GM12878 (cell line): ENCODE results near the gene FAP. TPM values are rescaled to one million over a fixed set of nuclear protein-coding genes. Genes with fewer than 3 reads are reported as not detected.

Experiments
- ATAC-seq: fragments of 200-7000 bp; cut with Tn5 transposase; 3 replicates; pipeline ENCODE4 v1.9.1; 2020; ENCODE audit warnings: mild to moderate bottlenecking, moderate library complexity
- BruUV-seq: library from RNA; stranded (reverse); fragments of 400-500 nt; replicated peaks from 2 replicates; lab custom pipeline; 2021; lab: Mats Ljungman, UMichigan
- CTCF ChIA-PET: fragments of 300-600 bp; sonication (Branson Sonifier 250); formaldehyde crosslinking; extraction: SDS; loops from one replicate; lab custom pipeline; 2021; ENCODE audit warnings: inconsistent platforms; lab: Yijun Ruan, JAX
- POLR2A ChIA-PET: fragments of 350-600 bp; formaldehyde crosslinking; extraction: SDS; loops from one replicate; lab custom pipeline; 2021; ENCODE audit warnings: inconsistent platforms; lab: Charles Lee
- RAD21 ChIA-PET: fragments of 300-600 bp; sonication (Branson Sonifier 250); formaldehyde crosslinking; loops from one replicate; lab custom pipeline; 2023; ENCODE audit warnings: antibody characterized with exemption; ENCODE audit not compliant: unreplicated experiment; lab: Charles Lee
- SMC1A ChIA-PET: fragments of 300-600 bp; sonication (Branson Sonifier 250); formaldehyde crosslinking; loops from one replicate; lab custom pipeline; 2023; ENCODE audit not compliant: unreplicated experiment, uncharacterized antibody; lab: Charles Lee
- DNase-seq: peaks from one replicate; pipeline ENCODE4 v3.0.0-alpha.2; 2011; ENCODE audit warnings: low read depth, low spot score
- FAIRE-seq: peaks from 3 replicates; lab custom pipeline; 2011; peaks lifted over from hg19 to GRCh38; lab: Jason Lieb, UNC
- H2AFZ ChIP-seq: 2 replicates; pipeline ENCODE4 v1.6.0; 2011; ENCODE audit warnings: low read depth, low read length, control low read depth; ENCODE audit not compliant: control insufficient read depth
- H3K27ac ChIP-seq: 2 replicates; pipeline ENCODE4 v1.5.1; 2011; ENCODE audit warnings: control low read depth; ENCODE audit not compliant: control insufficient read depth, insufficient read depth
- H3K27me3 ChIP-seq, 2 experiments: replicated peaks in 1 of 2; 2 replicates each; pipeline versions ENCODE4 v1.6.0 to v1.6.1; 2011; ENCODE audit warnings: low read length in 1 of 2; ENCODE audit not compliant: control insufficient read depth in 2 of 2, insufficient read depth in 2 of 2
- H3K36me3 ChIP-seq, 2 experiments: 2 replicates each; pipeline ENCODE4 v1.5.1; 2011; ENCODE audit warnings: low read length in 1 of 2; ENCODE audit not compliant: control insufficient read depth in 2 of 2, insufficient read depth in 2 of 2
- H3K4me1 ChIP-seq: 2 replicates; pipeline ENCODE4 v1.6.1; 2011; ENCODE audit warnings: mild to moderate bottlenecking, low read length, moderate library complexity, mixed read lengths; ENCODE audit not compliant: control insufficient read depth, insufficient read depth
- H3K4me2 ChIP-seq: 2 replicates; pipeline ENCODE4 v1.6.0; 2011; ENCODE audit warnings: control low read depth; ENCODE audit not compliant: control insufficient read depth, insufficient read depth
- H3K4me3 ChIP-seq: fragments of 200-600 bp; sonication (generic); 2 replicates; pipeline ENCODE4 v1.5.1; 2016
- H3K79me2 ChIP-seq: 2 replicates; pipeline ENCODE4 v1.6.0; 2011; ENCODE audit warnings: low read length; ENCODE audit not compliant: control insufficient read depth, insufficient read depth
- H3K9ac ChIP-seq: 2 replicates; pipeline ENCODE4 v1.8.0; 2011; ENCODE audit warnings: low read length, control low read depth, mixed read lengths; ENCODE audit not compliant: control insufficient read depth, insufficient read depth
- H3K9me3 ChIP-seq: replicated peaks from 3 replicates; pipeline ENCODE4 v1.5.1; 2011; ENCODE audit warnings: mild to moderate bottlenecking, low read length; ENCODE audit not compliant: control insufficient read depth, insufficient read depth
- H4K20me1 ChIP-seq: 2 replicates; pipeline ENCODE4 v1.6.0; 2011; ENCODE audit not compliant: control insufficient read depth, insufficient read depth
- CEBPZ ChIP-seq: fragments of 150-350 bp; IDR thresholded peaks from 2 replicates; pipeline ENCODE4 v1.6.1; 2016; ENCODE audit warnings: low read depth, low read length
- CREB1 ChIP-seq: IDR thresholded peaks from 2 replicates; pipeline ENCODE4 v1.6.1; 2012; ENCODE audit warnings: low read depth, mild to moderate bottlenecking, inconsistent platforms
- ESRRA ChIP-seq: IDR thresholded peaks from 2 replicates; pipeline ENCODE4 v1.6.1; 2012; ENCODE audit warnings: mild to moderate bottlenecking, low read length, improper control_type of control experiment
- IKZF2 ChIP-seq, 2 experiments: fragments of 450-650 bp; IDR thresholded peaks; 2 replicates each; pipeline ENCODE4 v1.6.1; 2017; ENCODE audit warnings: mild to moderate bottlenecking in 2 of 2, moderate library complexity in 2 of 2
- IRF5 ChIP-seq: fragments of 450-650 bp; IDR thresholded peaks from 2 replicates; pipeline ENCODE4 v1.6.1; 2017; ENCODE audit warnings: borderline replicate concordance
- JUND ChIP-seq: IDR thresholded peaks from 2 replicates; pipeline ENCODE4 v1.6.1; 2012; ENCODE audit warnings: low read depth, mild to moderate bottlenecking, low read length, improper control_type of control experiment, moderate library complexity
- LARP7 ChIP-seq: fragments of 450-650 bp; IDR thresholded peaks from 2 replicates; pipeline ENCODE4 v1.6.1; 2017; ENCODE audit warnings: mild to moderate bottlenecking
- NFXL1 ChIP-seq: fragments of 450-650 bp; IDR thresholded peaks from 2 replicates; pipeline ENCODE4 v1.6.1; 2017; ENCODE audit warnings: antibody characterized with exemption, mild to moderate bottlenecking, borderline replicate concordance
- PBX3 ChIP-seq: IDR thresholded peaks from 2 replicates; pipeline ENCODE4 v1.6.1; 2011; ENCODE audit warnings: mild to moderate bottlenecking, low read depth, low read length, moderate library complexity; ENCODE audit not compliant: insufficient replicate concordance
- POLR2AphosphoS2 ChIP-seq: IDR thresholded peaks from 2 replicates; pipeline ENCODE4 v1.6.1; 2011; ENCODE audit warnings: low read depth, mild to moderate bottlenecking, low read length, improper control_type of control experiment, moderate library complexity
- STAT3 ChIP-seq: IDR thresholded peaks from 2 replicates; pipeline ENCODE4 v1.6.1; 2011; ENCODE audit warnings: low read depth, low read length, improper control_type of control experiment
- TAF1 ChIP-seq: IDR thresholded peaks from 2 replicates; pipeline ENCODE4 v1.6.1; 2011; ENCODE audit warnings: mild to moderate bottlenecking, low read depth, low read length, borderline replicate concordance
- TCF12 ChIP-seq: IDR thresholded peaks from 2 replicates; pipeline ENCODE4 v1.6.1; 2011; ENCODE audit warnings: low read depth, mild to moderate bottlenecking, low read length
- ZBTB4 ChIP-seq: fragments of 450-650 bp; formaldehyde crosslinking; IDR thresholded peaks from 2 replicates; pipeline ENCODE4 v1.4.0; 2022; ENCODE audit warnings: mild to moderate bottlenecking, moderate library complexity
- WGBS: methylation state at CpG from one replicate; pipeline ENCODE4 v1.1.6; 2016; ENCODE audit warnings: low lambda C conversion rate; ENCODE audit not compliant: insufficient replicate concordance, insufficient coverage; ENCODE audit errors: missing lambda C conversion rate; 5-methylcytosine and 5-hydroxymethylcytosine counted together
- in situ Hi-C: fragments of 300-500 bp; cut with MboI; formaldehyde crosslinking; loops from 9 replicates; pipeline ENCODE4 v1.14.3; 2018; ENCODE audit warnings: mixed read lengths
- intact Hi-C: fragments of 100-400 bp; cut with micrococcal nuclease; formaldehyde crosslinking; loops from one replicate; pipeline ENCODE4 v1.14.2; 2022; ENCODE audit not compliant: unreplicated experiment
- polyA plus RNA-seq, 11 experiments: library from polyadenylated mRNA; depleted of rRNA in 4 of 11; unstranded in 6 of 11; stranded (reverse) in 5 of 11; fragments of >200 nt; fragmentation: Nextera tagmentation in 4 of 11; fragmentation: Illumina TruSeq in 1 of 11; extraction: Ambion mirVana in 4 of 11; extraction: Trizol in 1 of 11; gene quantifications; 1 replicate in 1 of 11; 2 replicates in 10 of 11; pipeline versions ENCODE4 v1.2.1 to v1.2.3, GENCODE V29; 2011 to 2016; ENCODE audit warnings: inconsistent platforms in 2 of 11, missing spikeins in 2 of 11, low read depth in 1 of 11
- total RNA-seq, 4 experiments: library from RNA; depleted of rRNA in 3 of 4; stranded (reverse); fragments of >200 nt in 3 of 4; fragmentation: Illumina TruSeq in 1 of 4; extraction: Trizol in 1 of 4; gene quantifications; 2 replicates each; pipeline versions ENCODE4 v1.2.1 to v1.2.3, GENCODE V29; 2013 to 2021

Gene FAP
- total and polyA plus RNA-seq, 10 of the 15 experiments (the other 5 are each of a cell fraction or from before 2014, with no cell fraction given): 0.16 TPM; not detected in 9

GRCh38 chr2:162149940-162150339, 93.3 kb downstream of the FAP start:
- Histone ChIP-seq H3K79me2 (no peaks in the 10 kb centered on the region), H3K36me3 (no peaks in the 10 kb centered on the region), H3K4me1 (no peaks in the 10 kb centered on the region), H3K27me3 (no peaks in the 10 kb centered on the region), H3K4me2 (no peak overlapping the region), H3K9me3 (no peaks in the 10 kb centered on the region), H3K27ac (no peak overlapping the region), H3K9ac (no peak overlapping the region), H3K4me3 (no peak overlapping the region), H2AFZ (no peak overlapping the region), H4K20me1 (no peaks in the 10 kb centered on the region)
- ChIA-PET CTCF (interaction anchor here (0.8 to 5.7 kb wide), 4 partner anchors 24 to 184 kb away, joined by 3 to 26 read pairs (median 5); no protein-coding TSS in a partner anchor), POLR2A (no interaction called here), SMC1A (interaction anchor here (0.6 kb wide), 2 partner anchors 21 to 395 kb away, joined by 3 read pairs; no protein-coding TSS in a partner anchor), RAD21 (interaction anchor here (0.9 kb wide), 1 partner anchor 24 kb away, joined by 3 read pairs; no protein-coding TSS in a partner anchor)
- DNase-seq (no peak), ATAC-seq (no peak), FAIRE-seq (no peak)
- in situ Hi-C loops (loop anchor here (5.0 kb wide), 1 partner anchor 147 kb away; no protein-coding TSS in a partner anchor), intact Hi-C loops (no loop called here)
- no peak for TF ChIP-seq PBX3
- no peak for TF ChIP-seq LARP7
- TF ChIP-seq CREB1: no peak
- TF ChIP-seq ESRRA: no peak
- no peak for TF ChIP-seq POLR2AphosphoS2
- no peak for TF ChIP-seq TCF12
- no peak for TF ChIP-seq STAT3
- TF ChIP-seq IKZF2 (IDR thresholded peaks at IDR 0.05): no peak
- TF ChIP-seq CEBPZ: no peak
- TF ChIP-seq NFXL1: no peak
- TF ChIP-seq JUND: no peak
- TF ChIP-seq TAF1: no peak
- TF ChIP-seq IRF5: no peak
- no peak for TF ChIP-seq ZBTB4 (CRISPR knock-in tag)
- no TSS peak for BruUV-seq
- 42% methylated on average over 8 of the region's 8 CpGs for WGBS
